Stimulated activated CD8-positive, alpha-beta memory T cell treated with anti-CD3 and anti-CD28 coated beads, Interleukin-4, amount 100 ng/mL, for 48 hours (primary cell): ENCODE results near the gene MRPL10.

Experiments
- DNase-seq: peaks from one replicate; pipeline ENCODE4 v3.0.0-alpha.2; 2020

The MRPL10 gene

GRCh38 chr17:47831003-47831933 lies at the start of gene MRPL10, which contains the start of gene LRRC46:
TSS of gene MRPL10 (minus strand) at chr17:47831541. CDS start at chr17:47831511, 30 bp downstream.
TSS of gene LRRC46 (plus strand) at chr17:47831670. CDS start at chr17:47831990, 320 bp downstream.
- peak; percentile 95 for DNase-seq

- DNase-seq = no peak
Measured at GRCh38 chr17:47879776-47880454, 48.6 kb upstream of the MRPL10 start.

GRCh38 chr17:47879028-47879585 lies 47.8 kb upstream of the MRPL10 start:
- DNase-seq = peak; percentile 33

GRCh38 chr17:47878203-47879027 lies 47.1 kb upstream of the MRPL10 start:
- DNase-seq = no peak

GRCh38 chr17:47877368-47878034 lies 46.2 kb upstream of the MRPL10 start:
- no peak for DNase-seq

GRCh38 chr17:47875011-47875985 lies 44.0 kb upstream of the MRPL10 start:
- DNase-seq = no peak

GRCh38 chr17:47873200-47874090 lies 42.1 kb upstream of the MRPL10 start:
- no peak for DNase-seq

- no peak for DNase-seq
Measured at GRCh38 chr17:47872651-47873161, 41.4 kb upstream of the MRPL10 start.

GRCh38 chr17:47872019-47872650 lies 40.8 kb upstream of the MRPL10 start:
- DNase-seq = no peak

GRCh38 chr17:47871048-47871447 lies 39.7 kb upstream of the MRPL10 start:
- DNase-seq = no peak

- DNase-seq = no peak
Measured at GRCh38 chr17:47870056-47870455, 38.7 kb upstream of the MRPL10 start.

- DNase-seq = no peak
Measured at GRCh38 chr17:47869114-47869513, 37.8 kb upstream of the MRPL10 start.

- no peak for DNase-seq
Measured at GRCh38 chr17:47867813-47868533, 36.6 kb upstream of the MRPL10 start.

GRCh38 chr17:47866941-47867340 lies 35.6 kb upstream of the MRPL10 start:
- no peak for DNase-seq

- DNase-seq = no peak
Measured at GRCh38 chr17:47864791-47865216, 33.5 kb upstream of the MRPL10 start.

- DNase-seq = no peak
Measured at GRCh38 chr17:47862621-47863440, 31.5 kb upstream of the MRPL10 start.

GRCh38 chr17:47860386-47860785 lies 29.0 kb upstream of the MRPL10 start:
- DNase-seq = no peak
